Liver (tissue), 9 donors: ENCODE measurements around the gene SF1. TPM values are rescaled to one million over a fixed set of nuclear protein-coding genes. Genes with fewer than 3 reads are reported as not detected.

ENCODE experiments used
- DNase-seq: peaks from one replicate; pipeline ENCODE4 v3.0.0-alpha.2; 2017; ENCODE audit warnings: low spot score
- H3K27ac ChIP-seq, 2 donors: one replicate each; pipeline ENCODE4 v1.7.0; 2013; ENCODE audit warnings: inconsistent platforms in 2 of 2, low read length in 2 of 2, control low read depth in 1 of 2, low read depth in 1 of 2, mild to moderate bottlenecking in 1 of 2
- H3K27me3 ChIP-seq, 4 donors: one replicate each; pipeline versions ENCODE4 v1.6.1 to v1.7.0; 2013; ENCODE audit warnings: low read length in 3 of 4, inconsistent platforms in 1 of 4, mild to moderate bottlenecking in 1 of 4, moderate library complexity in 1 of 4; ENCODE audit not compliant: control insufficient read depth in 4 of 4, insufficient read depth in 4 of 4
- H3K36me3 ChIP-seq, 4 donors: one replicate each; pipeline versions ENCODE4 v1.6.1 to v1.7.0; 2013; ENCODE audit warnings: low read length in 3 of 4, mild to moderate bottlenecking in 3 of 4, low read depth in 1 of 4, moderate library complexity in 1 of 4; ENCODE audit not compliant: control insufficient read depth in 4 of 4, insufficient read depth in 3 of 4
- H3K4me1 ChIP-seq, 4 donors: one replicate each; pipeline versions ENCODE4 v1.6.1 to v1.7.0; 2013; ENCODE audit warnings: low read length in 3 of 4, mild to moderate bottlenecking in 3 of 4, moderate library complexity in 1 of 4; ENCODE audit not compliant: control insufficient read depth in 4 of 4, insufficient read depth in 4 of 4
- H3K4me3 ChIP-seq, 3 donors: one replicate each; pipeline versions ENCODE4 v1.6.1 to v1.7.0; 2013; ENCODE audit warnings: low read length in 3 of 3, control low read depth in 1 of 3, low read depth in 1 of 3, mild to moderate bottlenecking in 1 of 3
- H3K9ac ChIP-seq, 2 donors: one replicate each; pipeline ENCODE4 v1.7.0; 2013; ENCODE audit warnings: low read length in 2 of 2, mild to moderate bottlenecking in 2 of 2, moderate library complexity in 2 of 2, control low read depth in 1 of 2, low read depth in 1 of 2
- H3K9me3 ChIP-seq, 4 donors: one replicate each; pipeline versions ENCODE4 v1.6.1 to v1.7.0; 2013; ENCODE audit warnings: low read length in 3 of 4; ENCODE audit not compliant: control insufficient read depth in 4 of 4
- EGR1 ChIP-seq, 2 donors: IDR thresholded peaks; 2 replicates each; pipeline ENCODE4 v1.6.1; 2016 to 2018; ENCODE audit warnings: antibody characterized with exemption in 2 of 2, low read depth in 2 of 2
- FOXA1 ChIP-seq: IDR thresholded peaks from 2 replicates; pipeline ENCODE4 v1.6.1; 2016; ENCODE audit warnings: antibody characterized with exemption
- FOXA2 ChIP-seq: IDR thresholded peaks from 2 replicates; pipeline ENCODE4 v1.6.1; 2016; ENCODE audit warnings: antibody characterized with exemption
- GABPA ChIP-seq, 2 donors: IDR thresholded peaks in 1 of 2; conservative IDR thresholded peaks in 1 of 2; 2 replicates each; pipeline ENCODE4 v1.6.1; 2016; ENCODE audit warnings: antibody characterized with exemption in 2 of 2, mild to moderate bottlenecking in 1 of 2, moderate library complexity in 1 of 2
- HNF4A ChIP-seq, 2 donors: conservative IDR thresholded peaks; 2 replicates each; pipeline ENCODE4 v1.6.1; 2016; ENCODE audit warnings: antibody characterized with exemption in 2 of 2, mild to moderate bottlenecking in 2 of 2
- HNF4G ChIP-seq: IDR thresholded peaks from 2 replicates; pipeline ENCODE4 v1.6.1; 2016; ENCODE audit warnings: antibody characterized with exemption
- JUND ChIP-seq, 2 donors: IDR thresholded peaks; 2 replicates each; pipeline ENCODE4 v1.6.1; 2016; ENCODE audit warnings: antibody characterized with exemption in 2 of 2
- NR2F2 ChIP-seq: IDR thresholded peaks from 2 replicates; pipeline ENCODE4 v1.6.1; 2016; ENCODE audit warnings: antibody characterized with exemption
- RAD21 ChIP-seq, 2 donors: IDR thresholded peaks; 2 replicates each; pipeline ENCODE4 v1.6.1; 2016; ENCODE audit warnings: antibody characterized with exemption in 2 of 2, mild to moderate bottlenecking in 2 of 2
- RXRA ChIP-seq, 2 donors: IDR thresholded peaks; 2 replicates each; pipeline ENCODE4 v1.6.1; 2017 to 2018; ENCODE audit warnings: antibody characterized with exemption in 2 of 2, mild to moderate bottlenecking in 1 of 2
- SP1 ChIP-seq: IDR thresholded peaks from 2 replicates; pipeline ENCODE4 v1.6.1; 2018; ENCODE audit warnings: antibody characterized with exemption, mild to moderate bottlenecking
- TAF1 ChIP-seq: conservative IDR thresholded peaks from 2 replicates; pipeline ENCODE4 v1.6.1; 2016; ENCODE audit warnings: antibody characterized with exemption, mild to moderate bottlenecking
- YY1 ChIP-seq: IDR thresholded peaks from 2 replicates; pipeline ENCODE4 v1.6.1; 2016; ENCODE audit warnings: antibody characterized with exemption, mild to moderate bottlenecking
- WGBS: extraction: QIAGEN DNeasy Blood & Tissue Kit; methylation state at CpG from one replicate; pipeline ENCODE4 v1.1.7; 2013; 5-methylcytosine and 5-hydroxymethylcytosine counted together
- polyA plus RNA-seq, 2 donors: library from polyadenylated mRNA; stranded (reverse) in 1 of 2; unstranded in 1 of 2; fragments of 200-250 nt in 1 of 2; fragments of >200 nt in 1 of 2; fragmentation: Nextera tagmentation in 1 of 2; extraction: Ambion mirVana in 1 of 2; gene quantifications; one replicate each; pipeline versions ENCODE4 v1.2.1 to v1.2.3, GENCODE V29; 2013 to 2015
- total RNA-seq, 2 donors: library from RNA; depleted of rRNA; stranded (reverse); fragments of >200 nt; gene quantifications; one replicate each; pipeline ENCODE4 v1.2.3, GENCODE V29; 2014
- TF ChIP-seq, protein P1 (sequence below): IDR thresholded peaks from 2 replicates; pipeline ENCODE4 v1.6.1; 2016; ENCODE audit warnings: antibody characterized with exemption
- TF ChIP-seq, protein P2 (sequence below): IDR thresholded peaks from 2 replicates; pipeline ENCODE4 v1.6.1; 2016; ENCODE audit warnings: antibody characterized with exemption, mild to moderate bottlenecking
- TF ChIP-seq, protein P3 (sequence below): IDR thresholded peaks from 2 replicates; pipeline ENCODE4 v1.6.1; 2016; ENCODE audit warnings: antibody characterized with exemption
- TF ChIP-seq, protein P4 (sequence below): IDR thresholded peaks from 2 replicates; pipeline ENCODE4 v1.6.1; 2016; ENCODE audit warnings: antibody characterized with exemption
- TF ChIP-seq, protein P5 (sequence below): fragments of 150-350 bp; IDR thresholded peaks from 2 replicates; pipeline ENCODE4 v1.5.1; 2017; ENCODE audit warnings: improper control_type of control experiment, low read depth, low read length; ENCODE audit not compliant: missing input control
- donor health status: healthy.
- donor health status: healthy.
- donor health status: healthy.
- donor health status: healthy.
- donor health status: healthy.

Gene SF1
- total and polyA plus RNA-seq, 4 donors = 44.9 to 135 (median 50.1) TPM

DNA sequence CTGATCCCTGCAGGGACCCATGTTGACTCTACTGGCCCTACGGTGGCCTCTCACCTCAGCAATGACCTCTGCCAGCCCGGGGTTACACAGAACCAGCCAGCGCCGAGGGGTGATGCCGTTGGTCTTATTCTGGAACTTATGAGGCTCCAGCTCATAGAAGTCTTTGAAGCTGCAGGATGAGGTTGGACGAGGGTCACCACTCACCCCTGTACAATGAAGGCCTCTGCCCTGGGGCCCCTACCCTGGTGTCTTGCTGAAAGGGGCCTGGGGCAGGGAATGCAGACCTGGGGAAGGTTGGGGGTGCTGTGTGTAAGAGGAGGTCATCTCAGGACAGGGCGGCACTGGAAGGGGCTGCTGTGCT is 25.3 kb downstream of the SF1 start:
- H3K9ac ChIP-seq = no peak overlapping the region
- no peaks in the 10 kb centered on the region for H3K9me3 ChIP-seq
- DNase-seq = no peak
- no peak for TF ChIP-seq TAF1
- no peak for TF ChIP-seq GABPA (IDR thresholded peaks at IDR 0.05 in 1 of 2, conservative IDR thresholded peaks at IDR 0.05 in 1 of 2)
- no peak for TF ChIP-seq RXRA (IDR thresholded peaks at IDR 0.05)
- TF ChIP-seq NR2F2 = no peak
- no peak for TF ChIP-seq JUND (IDR thresholded peaks at IDR 0.05)
- TF ChIP-seq SP1 = no peak
- TF ChIP-seq, protein P1, sequence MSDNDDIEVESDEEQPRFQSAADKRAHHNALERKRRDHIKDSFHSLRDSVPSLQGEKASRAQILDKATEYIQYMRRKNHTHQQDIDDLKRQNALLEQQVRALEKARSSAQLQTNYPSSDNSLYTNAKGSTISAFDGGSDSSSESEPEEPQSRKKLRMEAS = no peak
- TF ChIP-seq, protein P2, sequence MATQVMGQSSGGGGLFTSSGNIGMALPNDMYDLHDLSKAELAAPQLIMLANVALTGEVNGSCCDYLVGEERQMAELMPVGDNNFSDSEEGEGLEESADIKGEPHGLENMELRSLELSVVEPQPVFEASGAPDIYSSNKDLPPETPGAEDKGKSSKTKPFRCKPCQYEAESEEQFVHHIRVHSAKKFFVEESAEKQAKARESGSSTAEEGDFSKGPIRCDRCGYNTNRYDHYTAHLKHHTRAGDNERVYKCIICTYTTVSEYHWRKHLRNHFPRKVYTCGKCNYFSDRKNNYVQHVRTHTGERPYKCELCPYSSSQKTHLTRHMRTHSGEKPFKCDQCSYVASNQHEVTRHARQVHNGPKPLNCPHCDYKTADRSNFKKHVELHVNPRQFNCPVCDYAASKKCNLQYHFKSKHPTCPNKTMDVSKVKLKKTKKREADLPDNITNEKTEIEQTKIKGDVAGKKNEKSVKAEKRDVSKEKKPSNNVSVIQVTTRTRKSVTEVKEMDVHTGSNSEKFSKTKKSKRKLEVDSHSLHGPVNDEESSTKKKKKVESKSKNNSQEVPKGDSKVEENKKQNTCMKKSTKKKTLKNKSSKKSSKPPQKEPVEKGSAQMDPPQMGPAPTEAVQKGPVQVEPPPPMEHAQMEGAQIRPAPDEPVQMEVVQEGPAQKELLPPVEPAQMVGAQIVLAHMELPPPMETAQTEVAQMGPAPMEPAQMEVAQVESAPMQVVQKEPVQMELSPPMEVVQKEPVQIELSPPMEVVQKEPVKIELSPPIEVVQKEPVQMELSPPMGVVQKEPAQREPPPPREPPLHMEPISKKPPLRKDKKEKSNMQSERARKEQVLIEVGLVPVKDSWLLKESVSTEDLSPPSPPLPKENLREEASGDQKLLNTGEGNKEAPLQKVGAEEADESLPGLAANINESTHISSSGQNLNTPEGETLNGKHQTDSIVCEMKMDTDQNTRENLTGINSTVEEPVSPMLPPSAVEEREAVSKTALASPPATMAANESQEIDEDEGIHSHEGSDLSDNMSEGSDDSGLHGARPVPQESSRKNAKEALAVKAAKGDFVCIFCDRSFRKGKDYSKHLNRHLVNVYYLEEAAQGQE = no peak
- TF ChIP-seq, protein P3, sequence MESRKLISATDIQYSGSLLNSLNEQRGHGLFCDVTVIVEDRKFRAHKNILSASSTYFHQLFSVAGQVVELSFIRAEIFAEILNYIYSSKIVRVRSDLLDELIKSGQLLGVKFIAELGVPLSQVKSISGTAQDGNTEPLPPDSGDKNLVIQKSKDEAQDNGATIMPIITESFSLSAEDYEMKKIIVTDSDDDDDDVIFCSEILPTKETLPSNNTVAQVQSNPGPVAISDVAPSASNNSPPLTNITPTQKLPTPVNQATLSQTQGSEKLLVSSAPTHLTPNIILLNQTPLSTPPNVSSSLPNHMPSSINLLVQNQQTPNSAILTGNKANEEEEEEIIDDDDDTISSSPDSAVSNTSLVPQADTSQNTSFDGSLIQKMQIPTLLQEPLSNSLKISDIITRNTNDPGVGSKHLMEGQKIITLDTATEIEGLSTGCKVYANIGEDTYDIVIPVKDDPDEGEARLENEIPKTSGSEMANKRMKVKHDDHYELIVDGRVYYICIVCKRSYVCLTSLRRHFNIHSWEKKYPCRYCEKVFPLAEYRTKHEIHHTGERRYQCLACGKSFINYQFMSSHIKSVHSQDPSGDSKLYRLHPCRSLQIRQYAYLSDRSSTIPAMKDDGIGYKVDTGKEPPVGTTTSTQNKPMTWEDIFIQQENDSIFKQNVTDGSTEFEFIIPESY = no peak
- TF ChIP-seq EGR1 (IDR thresholded peaks at IDR 0.05; ENCODE audit: low read depth in 2 of 2) = no peak
- TF ChIP-seq HNF4G = no peak
- no peak for TF ChIP-seq YY1
- TF ChIP-seq, protein P4, sequence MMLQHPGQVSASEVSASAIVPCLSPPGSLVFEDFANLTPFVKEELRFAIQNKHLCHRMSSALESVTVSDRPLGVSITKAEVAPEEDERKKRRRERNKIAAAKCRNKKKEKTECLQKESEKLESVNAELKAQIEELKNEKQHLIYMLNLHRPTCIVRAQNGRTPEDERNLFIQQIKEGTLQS = no peak
- TF ChIP-seq, protein P5, sequence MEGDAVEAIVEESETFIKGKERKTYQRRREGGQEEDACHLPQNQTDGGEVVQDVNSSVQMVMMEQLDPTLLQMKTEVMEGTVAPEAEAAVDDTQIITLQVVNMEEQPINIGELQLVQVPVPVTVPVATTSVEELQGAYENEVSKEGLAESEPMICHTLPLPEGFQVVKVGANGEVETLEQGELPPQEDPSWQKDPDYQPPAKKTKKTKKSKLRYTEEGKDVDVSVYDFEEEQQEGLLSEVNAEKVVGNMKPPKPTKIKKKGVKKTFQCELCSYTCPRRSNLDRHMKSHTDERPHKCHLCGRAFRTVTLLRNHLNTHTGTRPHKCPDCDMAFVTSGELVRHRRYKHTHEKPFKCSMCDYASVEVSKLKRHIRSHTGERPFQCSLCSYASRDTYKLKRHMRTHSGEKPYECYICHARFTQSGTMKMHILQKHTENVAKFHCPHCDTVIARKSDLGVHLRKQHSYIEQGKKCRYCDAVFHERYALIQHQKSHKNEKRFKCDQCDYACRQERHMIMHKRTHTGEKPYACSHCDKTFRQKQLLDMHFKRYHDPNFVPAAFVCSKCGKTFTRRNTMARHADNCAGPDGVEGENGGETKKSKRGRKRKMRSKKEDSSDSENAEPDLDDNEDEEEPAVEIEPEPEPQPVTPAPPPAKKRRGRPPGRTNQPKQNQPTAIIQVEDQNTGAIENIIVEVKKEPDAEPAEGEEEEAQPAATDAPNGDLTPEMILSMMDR = no peak
- no peak for TF ChIP-seq FOXA2
- no peak for TF ChIP-seq HNF4A (conservative IDR thresholded peaks at IDR 0.05)
- TF ChIP-seq RAD21 (IDR thresholded peaks at IDR 0.05) = no peak
- TF ChIP-seq FOXA1 = no peak
- H3K4me3 ChIP-seq = no peak overlapping the region
- H3K36me3 ChIP-seq = no peaks in the 10 kb centered on the region
- WGBS = 89% methylated on average over 7 of the region's 7 CpGs
- no peaks in the 10 kb centered on the region for H3K4me1 ChIP-seq
- no peak overlapping the region for H3K27ac ChIP-seq
- H3K27me3 ChIP-seq = no peaks in the 10 kb centered on the region
